ENCODE data around the gene TPRG1. TPM values are rescaled to one million over a fixed set of nuclear protein-coding genes. Genes with fewer than 3 reads are reported as not detected.

The TPRG1 gene
- total and polyA plus RNA-seq, 2 of the 8 experiments (the other 6 are each of a cell fraction or from before 2014, with no cell fraction given): 0.37 to 0.47 TPM

GRCh38 chr3:189344996-189345395, 173.2 kb downstream of the TPRG1 start (continued):
- TF ChIP-seq CHD7 (IDR thresholded peaks at IDR 0.05; ENCODE audit: insufficient replicate concordance, low read length) (no peak), CHD2 (IDR thresholded peaks at IDR 0.05; ENCODE audit: low read length) (no peak), HDAC6 (IDR thresholded peaks at IDR 0.05; ENCODE audit: low read depth, low read length) (no peak), ATF2 (IDR thresholded peaks at IDR 0.05; ENCODE audit: low read length) (no peak), SUZ12 (IDR thresholded peaks at IDR 0.05; ENCODE audit: low read length) (no peak), RFX5 (IDR thresholded peaks at IDR 0.05; ENCODE audit: borderline replicate concordance, low read depth, low read length) (no peak)

All from H1 (cell line).